GM21515 (cell line): ENCODE data around the gene LMBRD1.
A peak's percentile ranks its signal among the peaks of the same experiment; 100 is the strongest.
"Not testable (repeated sequence)": the region's sequence is repeated elsewhere in the genome, so short reads cannot be mapped to it uniquely, and the experiment has no call there.

Experiments
- ATAC-seq: cut with Tn5 transposase; IDR thresholded peaks from one replicate; pipeline ENCODE4 v1.9.1; 2021; ENCODE audit not compliant: unreplicated experiment

Gene LMBRD1

GRCh38 chr6:69798796-69799195 is 2.0 kb upstream of the LMBRD1 start:
- ATAC-seq: not testable (repeated sequence)

- peak; percentile 40 for ATAC-seq
Observed at GRCh38 chr6:69796073-69796641, 653 bp downstream of the LMBRD1 start.

- ATAC-seq: peak; percentile 34
Observed at GRCh38 chr6:69795469-69796072, 1.2 kb downstream of the LMBRD1 start.

- ATAC-seq: no peak
Observed at GRCh38 chr6:69792292-69792691, 4.5 kb downstream of the LMBRD1 start.

- peak; percentile 36 for ATAC-seq
Observed at GRCh38 chr6:69791065-69791471, 5.7 kb downstream of the LMBRD1 start.

- ATAC-seq: no peak
Observed at GRCh38 chr6:69790629-69791028, 6.2 kb downstream of the LMBRD1 start.

- ATAC-seq: no peak
Observed at GRCh38 chr6:69789578-69789977, 7.2 kb downstream of the LMBRD1 start.

- ATAC-seq: not testable (repeated sequence)
Observed at GRCh38 chr6:69787436-69787835, 9.4 kb downstream of the LMBRD1 start.

GRCh38 chr6:69785697-69786096 is 11.1 kb downstream of the LMBRD1 start:
- ATAC-seq: no peak

GRCh38 chr6:69784595-69785377 is 12.0 kb downstream of the LMBRD1 start:
- ATAC-seq: no peak

- no peak for ATAC-seq
Observed at GRCh38 chr6:69783108-69783507, 13.7 kb downstream of the LMBRD1 start.

- no peak for ATAC-seq
Observed at GRCh38 chr6:69780585-69781178, 16.1 kb downstream of the LMBRD1 start.

GRCh38 chr6:69775941-69776340 is 20.9 kb downstream of the LMBRD1 start:
- no peak for ATAC-seq

GRCh38 chr6:69775585-69775849 is 21.3 kb downstream of the LMBRD1 start:
- ATAC-seq: no peak

- ATAC-seq: no peak
Observed at GRCh38 chr6:69774740-69775584, 21.8 kb downstream of the LMBRD1 start.

- ATAC-seq: no peak
Observed at GRCh38 chr6:69771158-69771906, 25.5 kb downstream of the LMBRD1 start.

GRCh38 chr6:69768664-69769063 is 28.1 kb downstream of the LMBRD1 start:
- ATAC-seq: no peak

GRCh38 chr6:69763763-69764162 is 33.0 kb downstream of the LMBRD1 start:
- ATAC-seq: no peak

- ATAC-seq: no peak
Observed at GRCh38 chr6:69761853-69762252, 35.0 kb downstream of the LMBRD1 start.

- no peak for ATAC-seq
Observed at GRCh38 chr6:69758214-69758613, 38.6 kb downstream of the LMBRD1 start.

- no peak for ATAC-seq
Observed at GRCh38 chr6:69756907-69757306, 39.9 kb downstream of the LMBRD1 start.
